Jurkat, Clone E6-1 (cell line): ENCODE data around the gene CACNG3.
"Not testable (repeated sequence)": the region's sequence is repeated elsewhere in the genome, so short reads cannot be mapped to it uniquely, and the experiment has no call there.

Source experiments
- DNase-seq: peaks from one replicate; pipeline ENCODE4 v3.0.0-alpha.2; 2011; ENCODE audit warnings: low read depth, low spot score
- H3K4me3 ChIP-seq: 2 replicates; pipeline ENCODE4 v1.5.1; 2011; ENCODE audit warnings: mild to moderate bottlenecking, low read length, control low read depth, moderate library complexity

CACNG3 gene

DNA sequence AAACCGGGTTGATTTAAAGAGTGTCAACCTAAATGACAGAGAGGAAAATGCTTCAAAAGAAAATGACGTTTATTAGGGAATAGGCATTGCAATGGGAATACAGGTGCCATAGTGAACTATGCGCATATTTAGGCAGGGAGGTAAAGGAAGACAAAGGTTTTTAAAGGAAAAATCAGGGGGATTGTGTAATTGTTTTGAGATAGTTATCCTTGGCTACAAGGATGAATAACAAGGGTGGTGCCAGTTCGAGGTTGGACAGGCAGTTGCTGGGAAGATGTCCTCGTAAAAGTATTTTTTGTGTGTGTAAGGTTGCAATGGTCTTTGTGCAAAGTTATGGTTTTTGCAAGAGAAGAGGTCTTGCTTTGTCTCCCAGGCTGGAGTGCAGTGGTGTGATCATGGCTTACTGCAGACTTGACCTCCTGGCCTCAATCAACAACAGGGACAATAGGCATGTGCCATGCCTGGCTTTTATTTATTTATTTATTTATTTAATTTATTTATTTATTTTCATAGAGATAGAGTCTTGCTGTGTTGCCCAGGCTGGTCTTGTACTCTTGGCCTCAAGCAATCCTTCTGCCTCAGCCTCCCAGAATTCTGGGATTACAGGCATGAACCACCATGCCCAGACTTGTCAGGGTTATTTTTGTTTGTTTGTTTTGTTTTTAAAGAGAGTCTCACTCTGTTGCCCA, 63.1 kb downstream of the CACNG3 start:
- no peak overlapping the region for H3K4me3 ChIP-seq
- no peak for DNase-seq

- DNase-seq, result no peak
- H3K4me3 ChIP-seq, result no peak overlapping the region
Measured at GRCh38 chr16:24322106-24322505, 66.0 kb downstream of the CACNG3 start.

DNA sequence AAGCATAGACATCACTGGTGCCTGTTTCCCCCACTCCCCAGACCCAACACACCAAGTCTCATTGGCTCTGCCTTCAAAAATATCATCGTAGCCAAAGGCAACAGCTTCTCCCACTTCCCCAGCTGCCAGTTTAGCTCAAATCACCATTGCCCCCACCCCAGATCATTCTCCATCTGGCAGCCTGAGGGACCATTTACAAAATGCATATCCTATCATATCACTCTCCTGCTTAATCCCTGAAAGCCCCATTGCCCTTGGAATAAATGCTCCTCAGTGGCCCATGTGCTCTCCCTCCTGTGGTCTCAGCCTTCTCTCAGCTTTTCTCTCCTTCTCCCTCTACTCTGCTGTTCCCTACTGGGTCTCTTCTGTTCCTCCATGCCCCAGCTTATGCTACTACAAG, 68.3 kb downstream of the CACNG3 start:
- H3K4me3 ChIP-seq, result no peak overlapping the region
- DNase-seq, result no peak

GRCh38 chr16:24328835-24329452, 72.8 kb downstream of the CACNG3 start:
- DNase-seq, result no peak

DNA sequence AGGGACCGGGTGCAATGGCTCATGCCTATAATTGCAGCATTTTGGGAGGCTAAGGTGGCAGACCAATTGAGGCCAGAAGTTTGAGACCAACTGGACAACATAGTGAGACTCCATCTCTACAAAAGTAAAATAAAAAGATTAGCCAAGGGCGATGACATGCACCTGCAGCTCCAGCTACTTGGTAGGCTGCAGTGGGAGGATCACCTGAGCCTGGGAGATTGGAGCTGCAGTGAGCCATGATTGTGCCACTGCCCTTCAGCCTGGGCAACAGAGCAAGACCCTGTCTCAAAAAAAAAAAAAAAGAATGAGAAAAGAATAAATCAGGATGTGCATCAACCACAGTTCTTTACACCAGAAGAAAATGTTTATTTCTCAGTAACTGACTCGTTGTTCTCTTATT, 76.0 kb downstream of the CACNG3 start:
- DNase-seq, result no peak
- H3K4me3 ChIP-seq, result no peak overlapping the region

More at GRCh38 chr16:24328835-24329452, 72.8 kb downstream of the CACNG3 start:
- H3K4me3 ChIP-seq, result no peak overlapping the region

GRCh38 chr16:24332582-24333090, 76.5 kb downstream of the CACNG3 start:
- H3K4me3 ChIP-seq, result no peak overlapping the region
- DNase-seq, result no peak

GRCh38 chr16:24336491-24336890, 80.4 kb downstream of the CACNG3 start:
- DNase-seq, result no peak
- H3K4me3 ChIP-seq, result no peak overlapping the region

GRCh38 chr16:24337013-24337412, 80.9 kb downstream of the CACNG3 start:
- DNase-seq, result no peak
- no peak overlapping the region for H3K4me3 ChIP-seq

GRCh38 chr16:24343829-24344228, 87.7 kb downstream of the CACNG3 start:
- H3K4me3 ChIP-seq, DNase-seq: not testable (repeated sequence)

DNA sequence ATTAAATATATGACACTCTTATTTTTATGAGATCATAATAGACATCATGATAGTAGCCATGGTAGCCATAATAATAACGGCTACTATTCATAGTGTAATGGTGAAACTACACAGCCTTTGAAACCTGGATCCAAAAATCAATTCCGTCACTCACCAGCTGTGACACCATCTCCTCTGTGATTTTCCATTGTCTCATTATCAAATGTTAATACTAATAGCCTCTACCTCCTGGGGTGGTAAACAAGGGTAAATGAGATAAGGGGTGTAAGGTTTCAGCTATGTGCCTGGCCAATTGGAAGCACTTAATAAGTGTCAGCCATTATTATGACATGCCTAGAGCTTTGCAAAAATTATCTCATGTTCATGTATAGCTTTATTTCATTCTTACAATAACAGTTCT, 88.6 kb downstream of the CACNG3 start:
- no peak overlapping the region for H3K4me3 ChIP-seq
- DNase-seq, result no peak

GRCh38 chr16:24345704-24346103, 89.6 kb downstream of the CACNG3 start:
- no peak overlapping the region for H3K4me3 ChIP-seq
- no peak for DNase-seq

DNA sequence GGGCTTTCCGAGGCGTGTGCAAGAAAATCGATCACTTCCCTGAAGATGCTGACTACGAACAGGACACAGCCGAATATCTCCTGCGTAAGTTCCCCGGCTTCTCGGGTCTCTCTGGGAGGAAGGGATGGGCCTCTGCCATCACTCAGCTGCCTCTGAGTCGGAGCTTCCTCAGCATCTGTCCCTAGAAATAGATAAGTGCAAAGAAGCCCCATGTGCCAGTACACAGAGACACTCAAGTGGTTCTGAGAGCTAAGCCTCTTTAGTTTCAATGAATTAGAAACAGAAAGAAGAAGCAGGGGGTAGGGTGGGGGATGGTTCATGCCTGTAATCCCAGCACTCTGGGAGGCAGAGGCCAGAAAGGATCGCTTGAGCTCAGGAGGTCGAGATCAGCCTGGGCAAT, 90.6 kb downstream of the CACNG3 start:
- DNase-seq, result no peak
- H3K4me3 ChIP-seq, result no peak overlapping the region

DNA sequence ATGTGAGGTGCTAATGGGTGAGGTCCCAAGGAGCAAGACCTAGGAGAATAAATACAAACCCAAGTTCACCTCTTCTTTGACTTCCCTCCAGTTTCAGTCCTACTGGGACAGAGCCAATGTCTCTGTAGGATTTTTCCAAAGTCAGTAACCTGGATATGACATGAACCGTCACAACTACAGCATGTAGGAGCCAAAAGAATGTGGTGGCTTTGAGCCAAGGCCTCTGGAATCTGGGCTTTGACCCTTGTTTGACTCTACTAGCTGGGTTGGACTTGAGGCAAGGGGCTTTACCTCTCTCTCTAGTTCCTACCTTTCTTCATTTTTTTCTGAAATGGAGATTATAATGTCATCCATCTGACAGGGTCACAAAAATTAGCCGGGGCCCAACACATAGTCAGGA, 91.4 kb downstream of the CACNG3 start:
- DNase-seq, result no peak
- no peak overlapping the region for H3K4me3 ChIP-seq

GRCh38 chr16:24348545-24349290, 92.6 kb downstream of the CACNG3 start:
- no peak for DNase-seq
- H3K4me3 ChIP-seq, result no peak overlapping the region

GRCh38 chr16:24349320-24349719, 93.2 kb downstream of the CACNG3 start:
- no peak overlapping the region for H3K4me3 ChIP-seq
- DNase-seq, result no peak

DNA sequence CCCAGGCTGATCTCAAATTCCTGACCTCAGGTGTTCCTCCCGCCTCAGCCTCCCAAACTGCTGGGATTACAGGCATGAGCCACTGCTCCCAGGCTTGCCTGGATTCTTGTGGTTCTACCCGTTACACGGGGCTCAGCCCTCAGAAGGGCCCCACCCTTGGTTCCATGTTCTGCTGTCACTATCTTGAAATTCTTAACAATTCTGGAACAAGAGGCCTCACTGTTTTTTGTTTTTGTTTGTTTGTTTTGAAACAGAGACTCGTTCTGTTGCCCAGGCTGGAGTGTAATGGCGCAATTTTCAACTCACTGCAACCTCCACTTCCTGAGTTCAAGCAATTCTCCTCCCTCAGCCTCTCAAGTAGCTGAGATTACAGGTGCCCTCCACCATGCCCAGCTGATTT, 96.6 kb downstream of the CACNG3 start:
- no peak for DNase-seq

DNA sequence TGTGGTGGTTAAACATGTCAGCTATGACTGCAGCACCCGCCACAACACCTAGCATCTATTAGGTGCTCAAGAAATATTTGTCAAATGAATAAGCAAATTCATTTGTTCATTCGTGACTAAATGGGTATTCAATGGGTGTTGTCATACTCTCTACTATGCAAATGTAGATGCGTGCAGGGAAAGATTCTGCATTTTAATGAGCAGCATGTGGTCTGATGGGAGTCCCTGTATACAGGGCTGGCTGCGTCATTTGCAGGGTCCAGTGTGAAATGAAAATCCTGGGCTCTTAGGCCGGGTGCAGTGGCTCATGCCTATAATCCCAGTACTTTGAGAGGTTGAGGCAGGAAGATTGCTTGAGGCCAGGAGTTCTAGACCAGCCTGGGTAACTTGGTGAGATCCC, 97.5 kb downstream of the CACNG3 start:
- DNase-seq, result no peak
- no peak overlapping the region for H3K4me3 ChIP-seq

More for the DNA sequence above, 96.6 kb downstream of the CACNG3 start:
- no peak overlapping the region for H3K4me3 ChIP-seq

- no peak for DNase-seq
- no peak overlapping the region for H3K4me3 ChIP-seq
Measured at GRCh38 chr16:24357511-24357910, 101.4 kb downstream of the CACNG3 start.

DNA sequence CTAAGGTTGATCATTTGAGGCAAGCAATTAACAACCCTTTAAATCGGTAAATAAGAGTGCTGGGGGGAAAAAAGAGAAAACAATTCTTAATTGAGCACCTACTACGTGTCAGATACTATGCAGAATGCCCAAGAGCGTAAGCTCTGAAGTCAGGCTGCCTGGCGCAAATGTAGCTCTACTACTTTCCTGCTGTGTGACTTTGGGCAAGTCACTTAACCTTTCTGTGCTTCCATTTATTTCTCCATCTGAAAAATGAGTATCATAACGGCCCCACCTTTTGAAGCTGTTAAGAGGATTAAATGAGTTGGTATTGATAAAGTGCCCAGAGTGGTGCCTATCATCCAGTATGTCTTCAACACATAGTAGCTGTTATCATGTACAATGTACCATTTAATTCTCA, 102.0 kb downstream of the CACNG3 start:
- no peak overlapping the region for H3K4me3 ChIP-seq
- DNase-seq, result no peak

GRCh38 chr16:24359490-24359889, 103.4 kb downstream of the CACNG3 start:
- no peak for DNase-seq
- H3K4me3 ChIP-seq, result no peak overlapping the region
